Lung (tissue), 12 donors: ENCODE data around the gene MLF1. TPM values are rescaled to one million over a fixed set of nuclear protein-coding genes. Genes with fewer than 3 reads are reported as not detected.

Source experiments
- ATAC-seq: fragments of 200-7000 bp; cut with Tn5 transposase; one replicate; pipeline ENCODE4 v1.9.1; 2020; ENCODE audit warnings: moderate number of reproducible peaks; ENCODE audit not compliant: insufficient read depth, low FRiP score
- DNase-seq, 3 donors: peaks; one replicate each; pipeline ENCODE4 v3.0.0-alpha.2; 2013 to 2017
- H3K27ac ChIP-seq, 2 donors: one replicate each; pipeline ENCODE4 v1.5.1; 2013; ENCODE audit warnings: mild to moderate bottlenecking in 2 of 2, moderate library complexity in 2 of 2, control low read depth in 1 of 2, inconsistent platforms in 1 of 2, low read depth in 1 of 2, low read length in 1 of 2
- H3K27me3 ChIP-seq, 3 donors: one replicate each; pipeline ENCODE4 v1.5.1; 2013; ENCODE audit warnings: low read length in 2 of 3; ENCODE audit not compliant: control insufficient read depth in 3 of 3, insufficient read depth in 3 of 3
- H3K36me3 ChIP-seq, 4 donors: one replicate each; pipeline ENCODE4 v1.5.1; 2013; ENCODE audit warnings: low read length in 4 of 4, mild to moderate bottlenecking in 1 of 4, moderate library complexity in 1 of 4; ENCODE audit not compliant: control insufficient read depth in 4 of 4, insufficient read depth in 4 of 4
- H3K4me1 ChIP-seq, 5 donors: one replicate each; pipeline ENCODE4 v1.5.1; 2013; ENCODE audit warnings: low read length in 5 of 5, mild to moderate bottlenecking in 2 of 5, moderate library complexity in 1 of 5; ENCODE audit not compliant: control insufficient read depth in 5 of 5, insufficient read depth in 5 of 5
- H3K4me3 ChIP-seq: one replicate; pipeline ENCODE4 v1.5.1; 2013; ENCODE audit warnings: mild to moderate bottlenecking, control low read depth, moderate library complexity
- H3K9ac ChIP-seq, 2 donors: one replicate each; pipeline ENCODE4 v1.5.1; 2013; ENCODE audit warnings: low read length in 2 of 2, control low read depth in 1 of 2; ENCODE audit not compliant: insufficient read depth in 1 of 2
- H3K9me3 ChIP-seq, 4 donors: one replicate each; pipeline ENCODE4 v1.5.1; 2013; ENCODE audit warnings: low read length in 3 of 4, mild to moderate bottlenecking in 1 of 4, moderate library complexity in 1 of 4; ENCODE audit not compliant: control insufficient read depth in 4 of 4, insufficient read depth in 3 of 4
- CTCF ChIP-seq: IDR thresholded peaks from 2 replicates; pipeline ENCODE4 v1.5.1; 2012; ENCODE audit warnings: mild to moderate bottlenecking; ENCODE audit errors: control extremely low read depth, extremely low read depth
- WGBS, 2 donors: extraction: QIAGEN DNeasy Blood & Tissue Kit; methylation state at CpG; one replicate each; pipeline ENCODE4 v1.1.7; 2013; 5-methylcytosine and 5-hydroxymethylcytosine counted together
- polyA plus RNA-seq, 2 donors: library from polyadenylated mRNA; stranded (reverse); fragments of 200-250 nt; gene quantifications; one replicate each; pipeline ENCODE4 v1.2.1, GENCODE V29; 2013
- total RNA-seq, 2 donors: library from RNA; depleted of rRNA in 1 of 2; stranded (reverse); fragments of >200 nt in 1 of 2; gene quantifications; one replicate each; pipeline ENCODE4 v1.2.1, GENCODE V29; 2014 to 2021
- donor health status: control.
- donor health status: control.
- donor health status: Bipolar disorder and iron deficiency.
- donor health status: healthy.
- donor health status: DM: yes; HTN: yes; CAD: no.

MLF1 gene
- total and polyA plus RNA-seq, 4 donors, result 12.7 to 35.3 (median 26.0) TPM

- H3K27me3 ChIP-seq, result no peaks in the 10 kb centered on the region
Observed at GRCh38 chr3:158617982-158618875, 47.2 kb downstream of the MLF1 start.

GRCh38 chr3:158625881-158626280 is 54.9 kb downstream of the MLF1 start:
- Histone ChIP-seq H3K9me3 (peaks cover 0 to 3% (median 1%) of the 10 kb centered on the region in 4 donors), H3K36me3 (no peaks in the 10 kb centered on the region), H3K4me3 (no peak overlapping the region), H3K27me3 (no peaks in the 10 kb centered on the region), H3K4me1 (no peaks in the 10 kb centered on the region), H3K27ac (no peak overlapping the region), H3K9ac (no peak overlapping the region)
- TF ChIP-seq CTCF, result no peak
- WGBS, 2 donors, result 0 to 50% methylated on average over 1 of the region's 1 CpG
- ATAC-seq (no peak), DNase-seq (no peak)

More at GRCh38 chr3:158617982-158618875, 47.2 kb downstream of the MLF1 start:
- no peak for TF ChIP-seq CTCF
- 66 to 82% methylated on average over 1 of the region's 1 CpG for WGBS, 2 donors
- Histone ChIP-seq H3K4me3 (no peak overlapping the region), H3K4me1 (no peaks in the 10 kb centered on the region), H3K9ac (no peak overlapping the region), H3K36me3 (no peaks in the 10 kb centered on the region), H3K9me3 (peaks cover 0 to 5% (median 1%) of the 10 kb centered on the region in 4 donors), H3K27ac (no peak overlapping the region)
- DNase-seq (no peak), ATAC-seq (no peak)

GRCh38 chr3:158631981-158632380 is 61.0 kb downstream of the MLF1 start:
- H3K9me3 ChIP-seq, result no peaks in the 10 kb centered on the region
- H3K4me1 ChIP-seq, result no peaks in the 10 kb centered on the region
- DNase-seq (no peak), ATAC-seq (no peak)
- H3K27ac ChIP-seq, result no peak overlapping the region
- no peaks in the 10 kb centered on the region for H3K36me3 ChIP-seq
- no peak overlapping the region for H3K4me3 ChIP-seq
- no peak overlapping the region for H3K9ac ChIP-seq
- H3K27me3 ChIP-seq, result no peaks in the 10 kb centered on the region
- TF ChIP-seq CTCF, result no peak
